ENCODE measurements around the gene HOMER3. TPM values are rescaled to one million over a fixed set of nuclear protein-coding genes. Genes with fewer than 3 reads are reported as not detected.
A peak's percentile ranks its signal among the peaks of the same experiment; 100 is the strongest.

The HOMER3 gene
- total RNA-seq, 2 donors from 2014 or later = 27.5 to 29.0 TPM

- ATAC-seq (peak; percentile 67), DNase-seq (peak; percentile 54 to 71 (median 60))
- TF ChIP-seq CTCF (IDR thresholded peaks at IDR 0.05) (no peak), POLR2A (IDR thresholded peaks at IDR 0.05) (no peak)
- Histone ChIP-seq H3K27me3 (no peaks in the 10 kb centered on the region), H3K36me3 (replicated peaks in 1 of 2; ENCODE audit: insufficient read depth in 1 of 2, low read depth in 2 of 2) (peaks cover 0 to 4% of the 10 kb centered on the region in 2 donors), H3K9me3 (no peaks in the 10 kb centered on the region), H3K4me3 (no peak overlapping the region), H3K4me1 (no peaks in the 10 kb centered on the region), H3K27ac (no peak overlapping the region)
- intact Hi-C loops (cut with DNase I) = no loop called here
- WGBS, 2 donors = 24 to 43% methylated on average over 35 of the region's 37 CpGs
Measured at GRCh38 chr19:18932216-18932841, 8.7 kb downstream of the HOMER3 start.

GRCh38 chr19:18931316-18932162, 9.5 kb downstream of the HOMER3 start:
- ATAC-seq (no peak), DNase-seq (no peak)
- 75 to 82% methylated on average over 13 to 33 of the region's 34 CpGs for WGBS, 2 donors
- Histone ChIP-seq H3K9me3 (no peaks in the 10 kb centered on the region), H3K36me3 (replicated peaks in 1 of 2; ENCODE audit: insufficient read depth in 1 of 2, low read depth in 2 of 2) (peaks cover 0 to 4% of the 10 kb centered on the region in 2 donors), H3K4me1 (no peaks in the 10 kb centered on the region), H3K27ac (no peak overlapping the region), H3K4me3 (no peak overlapping the region), H3K27me3 (no peaks in the 10 kb centered on the region)
- TF ChIP-seq CTCF (IDR thresholded peaks at IDR 0.05) = no peak
- no peak for TF ChIP-seq POLR2A (IDR thresholded peaks at IDR 0.05)
- intact Hi-C loops (cut with DNase I) = no loop called here

GRCh38 chr19:18929311-18929710, 11.7 kb downstream of the HOMER3 start:
- Histone ChIP-seq H3K4me3 (no peak overlapping the region), H3K36me3 (replicated peaks in 1 of 2; ENCODE audit: insufficient read depth in 1 of 2, low read depth in 2 of 2) (peaks cover 4 to 22% of the 10 kb centered on the region in 2 donors), H3K9me3 (no peaks in the 10 kb centered on the region), H3K27ac (no peak overlapping the region), H3K27me3 (no peaks in the 10 kb centered on the region), H3K4me1 (no peaks in the 10 kb centered on the region)
- intact Hi-C loops (cut with DNase I) = no loop called here
- no peak for DNase-seq
- whole genome bisulfite sequencing, 2 donors = 90 to 92% methylated on average over 16 to 25 of the region's 25 CpGs
- TF ChIP-seq CTCF (IDR thresholded peaks at IDR 0.05) = no peak
- no peak for TF ChIP-seq POLR2A (IDR thresholded peaks at IDR 0.05)
- ATAC-seq = no peak

GRCh38 chr19:18928018-18928805, 12.8 kb downstream of the HOMER3 start:
- H3K36me3 ChIP-seq (replicated peaks in 1 of 2; ENCODE audit: insufficient read depth in 1 of 2, low read depth in 2 of 2) = peaks cover 4 to 28% of the 10 kb centered on the region in 2 donors
- H3K4me1 ChIP-seq = no peaks in the 10 kb centered on the region
- ATAC-seq = no peak
- H3K4me3 ChIP-seq = no peak overlapping the region
- H3K27me3 ChIP-seq = no peaks in the 10 kb centered on the region
- intact Hi-C loops (cut with DNase I) = no loop called here
- no peaks in the 10 kb centered on the region for H3K9me3 ChIP-seq
- 86 to 89% methylated on average over 14 to 25 of the region's 26 CpGs for WGBS, 2 donors
- no peak for TF ChIP-seq POLR2A (IDR thresholded peaks at IDR 0.05)
- no peak for DNase-seq
- no peak overlapping the region for H3K27ac ChIP-seq

- Histone ChIP-seq H3K4me3 (no peak overlapping the region), H3K9me3 (no peaks in the 10 kb centered on the region), H3K4me1 (peaks cover 12% of the 10 kb centered on the region), H3K27me3 (no peaks in the 10 kb centered on the region), H3K36me3 (replicated peaks in 1 of 2; ENCODE audit: insufficient read depth in 1 of 2, low read depth in 2 of 2) (peaks cover 4 to 32% of the 10 kb centered on the region in 2 donors), H3K27ac (no peak overlapping the region)
- 95 to 97% methylated on average over 3 to 8 of the region's 15 CpGs for WGBS, 2 donors
- TF ChIP-seq POLR2A (IDR thresholded peaks at IDR 0.05) (no peak), CTCF (IDR thresholded peaks at IDR 0.05) (no peak)
- intact Hi-C loops (cut with DNase I) = no loop called here
- ATAC-seq = no peak
- no peak for DNase-seq
Measured at GRCh38 chr19:18924684-18925213, 16.3 kb downstream of the HOMER3 start.
